Stimulated activated CD4-positive, alpha-beta T cell treated with anti-CD3 and anti-CD28 coated beads, TNF-alpha, amount 100 ng/mL, for 4 hours (primary cell): ENCODE measurements around the gene COL4A2.

Experiments used
- DNase-seq, 3 experiments: peaks; one replicate each; pipeline ENCODE4 v3.0.0-alpha.2; 2020; ENCODE audit warnings: low read depth in 3 of 3

The COL4A2 gene

GRCh38 chr13:110533771-110534670, 226.9 kb downstream of the COL4A2 start:
- DNase-seq: no peak

GRCh38 chr13:110535526-110535925, 228.4 kb downstream of the COL4A2 start:
- DNase-seq: no peak

- no peak for DNase-seq
These were observed 229.1 kb downstream of the COL4A2 start for GRCh38 chr13:110536006-110536693.

GRCh38 chr13:110538632-110539031, 231.5 kb downstream of the COL4A2 start:
- no peak for DNase-seq

GRCh38 chr13:110539894-110540293, 232.8 kb downstream of the COL4A2 start:
- DNase-seq: no peak

- DNase-seq: no peak
These were observed 233.9 kb downstream of the COL4A2 start for GRCh38 chr13:110540871-110541525.

- no peak for DNase-seq
These were observed 234.4 kb downstream of the COL4A2 start for GRCh38 chr13:110541526-110541920.

- DNase-seq: no peak
These were observed 235.2 kb downstream of the COL4A2 start for GRCh38 chr13:110542169-110542796.

- DNase-seq: no peak
These were observed 239.3 kb downstream of the COL4A2 start for GRCh38 chr13:110546378-110546777.

- no peak for DNase-seq
These were observed 239.8 kb downstream of the COL4A2 start for GRCh38 chr13:110546926-110547325.

- no peak for DNase-seq
These were observed 242.1 kb downstream of the COL4A2 start for GRCh38 chr13:110548891-110549794.

GRCh38 chr13:110549795-110550160, 242.7 kb downstream of the COL4A2 start:
- no peak for DNase-seq

GRCh38 chr13:110551284-110551683, 244.2 kb downstream of the COL4A2 start:
- DNase-seq: no peak

GRCh38 chr13:110552767-110553166, 245.7 kb downstream of the COL4A2 start:
- no peak for DNase-seq

- no peak for DNase-seq
These were observed 246.3 kb downstream of the COL4A2 start for GRCh38 chr13:110553417-110553816.

GRCh38 chr13:110554227-110554836, 247.2 kb downstream of the COL4A2 start:
- no peak for DNase-seq

- no peak for DNase-seq
These were observed 247.9 kb downstream of the COL4A2 start for GRCh38 chr13:110554946-110555345.

GRCh38 chr13:110555601-110556223, 248.6 kb downstream of the COL4A2 start:
- DNase-seq: no peak

- DNase-seq: no peak
These were observed 249.1 kb downstream of the COL4A2 start for GRCh38 chr13:110556224-110556606.

GRCh38 chr13:110557082-110557481, 250.0 kb downstream of the COL4A2 start:
- no peak for DNase-seq
